ENCODE data around the gene OSBPL6. TPM values are rescaled to one million over a fixed set of nuclear protein-coding genes. Genes with fewer than 3 reads are reported as not detected.
A peak's percentile ranks its signal among the peaks of the same experiment; 100 is the strongest.

The OSBPL6 gene
- total and polyA plus RNA-seq, 2 donors from 2014 or later = 0.91 to 1.4 TPM

DNA sequence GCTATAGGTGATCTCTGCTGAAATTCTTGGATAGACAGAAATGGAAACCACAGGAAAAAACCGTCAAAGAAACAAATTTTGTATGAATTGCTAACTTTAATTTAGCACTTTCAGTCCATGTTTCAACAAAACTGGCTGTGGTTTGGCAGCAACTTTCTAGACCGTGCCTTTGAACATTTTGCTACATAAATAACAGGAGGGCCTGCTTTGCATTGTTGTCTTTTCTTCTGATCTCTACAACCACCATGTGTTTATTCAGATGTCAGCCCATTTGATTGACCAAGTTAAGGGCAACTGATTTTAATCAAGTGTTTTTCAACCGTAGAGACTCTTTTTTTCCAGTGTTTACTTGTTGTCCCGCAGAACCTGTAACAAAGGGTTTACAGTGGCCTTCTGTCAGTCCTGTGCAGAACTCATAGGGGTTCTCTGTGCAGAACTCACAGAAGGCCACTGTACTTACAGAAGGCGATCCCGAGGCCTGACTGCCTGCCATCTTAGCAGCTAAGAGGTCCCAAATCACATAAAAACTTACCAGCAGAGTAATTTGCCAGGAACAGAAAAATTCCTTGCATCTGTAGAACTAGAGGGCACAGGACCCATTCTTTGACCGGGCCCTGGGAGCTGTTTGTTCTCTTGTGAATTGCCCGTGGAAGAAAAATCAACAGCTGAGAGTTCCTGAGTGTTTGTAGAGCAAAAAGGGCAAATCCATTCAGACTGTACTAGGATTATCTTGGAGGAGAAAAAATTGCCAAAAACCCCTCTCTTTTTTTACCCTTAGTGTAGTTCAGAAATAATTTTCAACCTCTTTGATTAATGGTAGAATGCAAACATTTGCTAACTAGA, 136.1 kb downstream of the OSBPL6 start:
- FAIRE-seq = no peak
- no peak overlapping the region for H3K27ac ChIP-seq (ENCODE audit: low read depth in 2 of 2, low read length in 2 of 2)
- intact Hi-C loops (cut with DNase I) = no loop called here

DNA sequence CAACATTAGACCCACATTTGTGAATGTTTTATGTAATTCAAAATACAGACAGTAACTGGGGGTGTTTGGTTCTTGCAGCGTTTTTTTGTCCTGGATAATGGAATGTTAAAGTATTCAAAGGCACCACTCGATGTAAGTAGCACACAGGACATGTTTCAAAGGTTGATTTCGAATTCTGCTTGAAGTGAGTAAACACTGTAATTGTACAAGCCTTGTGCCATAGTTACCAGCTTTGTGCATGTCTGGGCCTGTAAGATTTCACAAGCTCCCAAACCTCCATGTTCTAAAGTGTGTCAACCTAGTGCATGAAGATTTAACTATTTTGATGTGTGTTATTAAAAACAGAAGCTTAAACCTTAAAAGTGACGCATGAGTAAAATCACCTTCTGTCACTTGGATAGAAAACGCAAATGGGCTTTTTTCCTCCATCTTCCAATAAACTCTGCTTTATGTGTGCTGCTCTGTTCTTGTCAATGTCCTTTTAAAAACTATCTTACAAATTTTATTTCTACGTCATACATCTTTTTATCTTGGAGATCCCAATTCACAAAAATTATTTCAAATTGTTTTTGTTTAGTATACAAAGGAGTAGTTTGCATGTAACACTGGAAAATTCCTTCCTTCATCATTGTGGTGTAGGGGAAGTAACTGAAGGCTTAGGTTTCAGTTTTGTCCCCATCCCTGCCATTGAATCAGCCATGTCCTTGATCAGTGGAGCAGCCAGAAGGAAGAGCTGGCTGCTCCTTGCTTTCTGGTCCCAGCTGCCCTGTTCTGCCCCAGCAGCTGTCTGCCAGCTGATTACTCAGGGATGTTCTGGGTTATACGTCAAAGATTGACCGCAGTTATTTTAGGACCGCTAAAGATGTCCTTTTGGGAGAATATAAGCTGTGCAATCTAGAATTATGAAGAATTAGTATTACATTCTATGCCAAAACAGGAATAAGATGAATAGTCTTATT, 137.4 kb downstream of the OSBPL6 start:
- Histone ChIP-seq H3K9ac (ENCODE audit: low read length in 3 of 3) (no peak overlapping the region), H3K4me3 (ENCODE audit: low read length in 3 of 3) (no peak overlapping the region), H3K27me3 (ENCODE audit: control insufficient read depth, insufficient read depth, low read length) (no peaks in the 10 kb centered on the region), H3K27ac (ENCODE audit: low read depth in 2 of 2, low read length in 2 of 2) (no peak overlapping the region), H3K36me3 (ENCODE audit: control insufficient read depth in 2 of 3, insufficient read depth in 3 of 3, low read length in 3 of 3) (no peaks in the 10 kb centered on the region), H3K4me1 (ENCODE audit: control insufficient read depth in 2 of 3, insufficient read depth in 2 of 3, low read depth in 1 of 3, low read length in 3 of 3) (peaks cover 0 to 3% (median 0%) of the 10 kb centered on the region in 3 donors), H3K9me3 (ENCODE audit: control insufficient read depth in 2 of 3, insufficient read depth in 1 of 3, low read length in 3 of 3) (no peaks in the 10 kb centered on the region)
- DNase-seq (peak in 2 of 5 donors; percentile 40 to 55), FAIRE-seq (no peak)
- TF ChIP-seq, protein P1, sequence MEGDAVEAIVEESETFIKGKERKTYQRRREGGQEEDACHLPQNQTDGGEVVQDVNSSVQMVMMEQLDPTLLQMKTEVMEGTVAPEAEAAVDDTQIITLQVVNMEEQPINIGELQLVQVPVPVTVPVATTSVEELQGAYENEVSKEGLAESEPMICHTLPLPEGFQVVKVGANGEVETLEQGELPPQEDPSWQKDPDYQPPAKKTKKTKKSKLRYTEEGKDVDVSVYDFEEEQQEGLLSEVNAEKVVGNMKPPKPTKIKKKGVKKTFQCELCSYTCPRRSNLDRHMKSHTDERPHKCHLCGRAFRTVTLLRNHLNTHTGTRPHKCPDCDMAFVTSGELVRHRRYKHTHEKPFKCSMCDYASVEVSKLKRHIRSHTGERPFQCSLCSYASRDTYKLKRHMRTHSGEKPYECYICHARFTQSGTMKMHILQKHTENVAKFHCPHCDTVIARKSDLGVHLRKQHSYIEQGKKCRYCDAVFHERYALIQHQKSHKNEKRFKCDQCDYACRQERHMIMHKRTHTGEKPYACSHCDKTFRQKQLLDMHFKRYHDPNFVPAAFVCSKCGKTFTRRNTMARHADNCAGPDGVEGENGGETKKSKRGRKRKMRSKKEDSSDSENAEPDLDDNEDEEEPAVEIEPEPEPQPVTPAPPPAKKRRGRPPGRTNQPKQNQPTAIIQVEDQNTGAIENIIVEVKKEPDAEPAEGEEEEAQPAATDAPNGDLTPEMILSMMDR (IDR thresholded peaks at IDR 0.05; ENCODE audit: borderline replicate concordance, extremely low read depth, insufficient read depth) = no peak
- intact Hi-C loops (cut with DNase I) = no loop called here

More for the DNA sequence above, 136.1 kb downstream of the OSBPL6 start:
- Histone ChIP-seq H3K9me3 (ENCODE audit: control insufficient read depth in 2 of 3, insufficient read depth in 1 of 3, low read length in 3 of 3) (no peaks in the 10 kb centered on the region), H3K4me1 (ENCODE audit: control insufficient read depth in 2 of 3, insufficient read depth in 2 of 3, low read depth in 1 of 3, low read length in 3 of 3) (peaks cover 0 to 3% (median 0%) of the 10 kb centered on the region in 3 donors), H3K9ac (ENCODE audit: low read length in 3 of 3) (no peak overlapping the region), H3K36me3 (ENCODE audit: control insufficient read depth in 2 of 3, insufficient read depth in 3 of 3, low read length in 3 of 3) (no peaks in the 10 kb centered on the region), H3K27me3 (ENCODE audit: control insufficient read depth, insufficient read depth, low read length) (no peaks in the 10 kb centered on the region), H3K4me3 (ENCODE audit: low read length in 3 of 3) (no peak overlapping the region)
- TF ChIP-seq, protein P1 (IDR thresholded peaks at IDR 0.05; ENCODE audit: borderline replicate concordance, extremely low read depth, insufficient read depth) = no peak
- DNase-seq = peak in 1 of 5 donors; percentile 30

DNA sequence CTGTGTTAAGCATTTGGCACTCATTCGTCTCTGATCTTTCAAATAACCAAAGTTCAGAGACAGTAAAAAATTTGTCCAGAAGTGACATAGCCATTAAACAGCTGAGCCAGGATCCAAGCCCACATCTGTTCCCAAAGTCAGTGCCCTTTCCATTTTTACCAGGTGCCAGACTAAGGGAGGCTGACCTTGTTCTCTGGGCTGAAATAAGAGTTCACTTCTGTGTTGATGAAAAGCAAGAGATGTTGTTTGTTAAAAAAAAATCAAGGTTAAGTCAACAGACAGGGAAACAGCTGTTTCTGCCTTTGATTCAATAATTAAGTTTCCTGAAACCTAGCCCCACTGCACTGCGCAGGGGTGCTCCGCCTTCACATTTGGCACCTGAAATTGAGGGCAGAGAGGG, 139.5 kb downstream of the OSBPL6 start:
- no peak overlapping the region for H3K9ac ChIP-seq (ENCODE audit: low read length in 3 of 3)
- no peaks in the 10 kb centered on the region for H3K4me1 ChIP-seq (ENCODE audit: control insufficient read depth in 2 of 3, insufficient read depth in 2 of 3, low read depth in 1 of 3, low read length in 3 of 3)
- DNase-seq (no peak), FAIRE-seq (no peak)
- H3K36me3 ChIP-seq (ENCODE audit: control insufficient read depth in 2 of 3, insufficient read depth in 3 of 3, low read length in 3 of 3) = no peaks in the 10 kb centered on the region
- TF ChIP-seq, protein P1 (IDR thresholded peaks at IDR 0.05; ENCODE audit: borderline replicate concordance, extremely low read depth, insufficient read depth) = no peak
- no peaks in the 10 kb centered on the region for H3K9me3 ChIP-seq (ENCODE audit: control insufficient read depth in 2 of 3, insufficient read depth in 1 of 3, low read length in 3 of 3)
- intact Hi-C loops (cut with DNase I) = no loop called here
- H3K27ac ChIP-seq (ENCODE audit: low read depth in 2 of 2, low read length in 2 of 2) = no peak overlapping the region
- no peak overlapping the region for H3K4me3 ChIP-seq (ENCODE audit: low read length in 3 of 3)
- no peaks in the 10 kb centered on the region for H3K27me3 ChIP-seq (ENCODE audit: control insufficient read depth, insufficient read depth, low read length)

Data from kidney (tissue), 14 donors.